TTC549 (cell line): ENCODE measurements around the gene NDRG4.

Experiments used
- FAIRE-seq: peaks from 2 replicates; lab custom pipeline; 2012; peaks lifted over from hg19 to GRCh38; lab: Jason Lieb, UNC

NDRG4 gene

DNA sequence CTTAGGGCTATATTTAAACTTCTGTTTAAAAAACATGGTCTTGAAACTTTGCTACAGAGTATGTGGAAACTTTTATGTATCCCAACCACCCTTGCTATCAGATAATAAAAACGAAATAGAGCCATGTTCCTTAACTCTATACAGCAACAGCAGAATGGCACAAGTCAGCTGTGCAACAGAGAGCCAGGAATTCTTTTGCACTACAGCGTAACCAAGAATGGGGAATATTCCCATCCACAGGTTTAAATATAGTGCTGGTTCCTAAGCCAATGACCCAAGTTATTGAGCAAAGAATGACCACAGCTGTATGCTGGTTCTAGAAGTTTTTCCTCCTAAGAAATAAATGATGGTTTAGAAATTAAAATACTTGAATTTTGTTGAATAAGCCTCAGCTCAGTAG, 48.4 kb downstream of the NDRG4 start:
- no peak for FAIRE-seq

DNA sequence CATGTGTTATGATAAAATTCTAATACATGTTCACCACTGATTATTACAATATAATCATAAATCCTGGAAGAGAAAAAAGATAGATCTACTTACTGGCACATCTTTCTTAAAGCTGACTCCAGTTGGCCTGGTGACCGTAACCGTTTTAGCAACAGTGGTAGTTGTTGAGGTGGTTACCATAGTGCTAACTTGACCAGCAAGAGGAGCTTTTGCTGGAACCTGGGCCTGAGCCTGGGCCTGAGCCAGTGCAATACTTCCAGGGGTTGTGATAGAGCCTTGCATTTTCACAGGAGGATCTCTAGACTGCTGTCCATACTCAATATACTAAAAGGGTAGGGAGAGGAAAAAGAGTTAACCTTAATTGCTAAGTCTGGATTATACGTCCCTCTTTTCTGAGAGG, 51.6 kb downstream of the NDRG4 start:
- no peak for FAIRE-seq

DNA sequence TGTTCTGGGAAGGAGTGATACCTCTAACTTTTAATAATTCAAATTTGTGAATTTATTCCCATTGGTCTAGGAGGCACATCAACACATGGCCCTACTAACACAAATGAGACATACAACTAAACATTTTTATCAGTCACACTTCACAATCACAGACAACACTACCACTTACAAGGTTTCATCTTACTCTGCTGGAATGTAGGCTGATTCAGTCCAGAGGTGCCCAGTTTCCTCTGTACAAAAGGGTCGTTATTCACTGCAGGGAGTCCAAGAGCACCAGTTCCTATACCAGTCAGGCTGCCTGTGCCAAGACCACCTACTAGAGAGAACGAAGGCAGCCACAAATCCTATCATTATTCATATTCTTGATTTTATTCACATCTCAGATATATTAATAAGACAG, 56.7 kb downstream of the NDRG4 start:
- FAIRE-seq = no peak
